HG02610 (cell line): Measurements from ENCODE around the gene IGF1R.
"Not testable (repeated sequence)": the region's sequence is repeated elsewhere in the genome, so short reads cannot be mapped to it uniquely, and the experiment has no call there.

ENCODE experiments used
- ATAC-seq: cut with Tn5 transposase; IDR thresholded peaks from one replicate; pipeline ENCODE4 v1.9.1; 2021; ENCODE audit warnings: mild to moderate bottlenecking, moderate library complexity; ENCODE audit not compliant: unreplicated experiment

The IGF1R gene

DNA sequence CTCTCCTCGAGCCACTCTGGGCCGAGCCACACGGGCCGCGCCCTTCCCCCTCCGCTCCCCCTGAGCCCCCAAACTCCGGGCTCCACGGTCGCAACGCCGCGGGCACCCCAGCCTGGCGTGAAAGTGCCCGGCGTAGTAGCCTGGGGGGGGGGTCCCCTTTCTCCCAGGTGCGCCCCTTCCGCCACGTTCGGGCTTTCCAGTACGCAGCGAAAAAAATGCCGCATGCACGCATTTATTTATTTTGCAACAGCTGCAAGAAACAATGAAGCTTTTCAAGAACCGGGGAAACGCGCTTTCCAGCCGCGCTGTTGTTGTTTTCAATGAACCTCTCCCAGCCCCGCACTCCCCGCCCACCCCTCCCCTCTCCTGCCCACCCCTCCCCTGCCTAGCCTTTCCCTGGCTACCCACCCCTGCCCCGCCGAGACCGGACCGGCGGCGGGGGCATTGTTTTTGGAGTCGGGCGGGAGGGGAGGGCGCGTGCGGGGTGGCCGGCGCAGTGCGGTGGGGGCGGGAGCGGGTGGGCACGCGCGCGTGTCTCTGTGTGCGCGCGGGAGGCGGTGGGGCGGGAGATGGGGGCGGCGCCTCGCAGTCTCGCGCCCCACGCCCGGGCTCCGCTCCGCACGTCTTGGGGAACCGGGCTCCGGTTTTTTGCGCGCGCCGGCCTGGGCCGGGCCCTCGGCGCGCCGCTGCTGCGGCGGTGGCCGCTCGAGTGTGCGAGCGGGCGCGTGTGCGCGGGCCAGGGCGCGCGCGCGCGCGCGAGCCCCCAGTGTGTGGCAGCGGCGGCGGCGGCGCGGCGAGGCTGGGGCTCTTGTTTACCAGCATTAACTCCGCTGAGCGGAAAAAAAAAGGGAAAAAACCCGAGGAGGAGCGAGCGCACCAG is at the start of gene IGF1R:
Gene IGF1R, plus strand, starts transcription at position 766 of the 880 bp plus-strand sequence. CDS start 1,043 bp downstream, outside the sequence.
- ATAC-seq, result peak; percentile 64

- peak; percentile 96 for ATAC-seq
These were observed 48.2 kb upstream of the IGF1R start for GRCh38 chr15:98599909-98600691.

DNA sequence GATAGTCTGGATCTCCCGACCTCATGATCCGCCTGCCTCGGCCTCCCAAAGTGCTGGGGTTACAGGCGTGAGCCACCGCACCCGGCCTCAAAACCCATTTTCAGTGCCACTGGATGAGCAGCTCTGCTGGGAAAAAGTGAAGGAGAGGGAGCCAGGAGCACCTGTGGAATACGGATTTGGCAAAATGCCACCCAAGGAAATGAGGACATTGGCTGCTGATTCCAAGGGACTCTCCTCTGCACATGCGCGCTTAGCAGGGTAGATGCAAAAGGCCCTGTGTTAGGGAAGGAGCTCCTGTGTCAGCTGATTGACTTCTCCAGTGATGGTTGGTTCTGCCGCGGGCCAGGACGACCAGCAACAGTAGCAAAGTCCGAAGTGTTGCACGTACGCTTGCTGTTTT is 43.4 kb upstream of the IGF1R start:
- ATAC-seq, result no peak

- no peak for ATAC-seq
These were observed 39.0 kb upstream of the IGF1R start for GRCh38 chr15:98609144-98609852.

DNA sequence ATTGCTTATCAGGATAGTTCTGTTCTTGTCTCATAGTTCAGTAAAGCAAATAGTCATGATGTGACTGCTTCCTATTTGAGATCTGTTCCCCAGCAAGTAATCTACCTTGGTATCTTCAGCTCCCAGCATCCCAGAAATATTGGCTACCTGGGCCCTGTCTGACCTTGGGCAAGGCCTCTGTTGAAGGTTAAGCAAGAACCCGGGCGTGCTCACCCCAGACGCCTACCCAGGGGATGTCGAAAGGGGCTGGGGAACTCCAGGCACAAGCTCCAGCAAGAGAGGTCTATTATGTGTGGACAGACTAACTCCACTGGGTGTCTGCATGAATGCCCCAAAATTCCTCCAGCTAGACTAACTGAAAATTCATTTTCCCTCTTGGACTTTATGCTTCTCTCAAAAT is 37.3 kb upstream of the IGF1R start:
- no peak for ATAC-seq

GRCh38 chr15:98611808-98612207 is 36.5 kb upstream of the IGF1R start:
- ATAC-seq, result no peak

- ATAC-seq, result no peak
These were observed 35.7 kb upstream of the IGF1R start for GRCh38 chr15:98612490-98613110.

GRCh38 chr15:98614681-98615080 is 33.7 kb upstream of the IGF1R start:
- ATAC-seq, result no peak

- no peak for ATAC-seq
These were observed 31.9 kb upstream of the IGF1R start for GRCh38 chr15:98616397-98616796.

DNA sequence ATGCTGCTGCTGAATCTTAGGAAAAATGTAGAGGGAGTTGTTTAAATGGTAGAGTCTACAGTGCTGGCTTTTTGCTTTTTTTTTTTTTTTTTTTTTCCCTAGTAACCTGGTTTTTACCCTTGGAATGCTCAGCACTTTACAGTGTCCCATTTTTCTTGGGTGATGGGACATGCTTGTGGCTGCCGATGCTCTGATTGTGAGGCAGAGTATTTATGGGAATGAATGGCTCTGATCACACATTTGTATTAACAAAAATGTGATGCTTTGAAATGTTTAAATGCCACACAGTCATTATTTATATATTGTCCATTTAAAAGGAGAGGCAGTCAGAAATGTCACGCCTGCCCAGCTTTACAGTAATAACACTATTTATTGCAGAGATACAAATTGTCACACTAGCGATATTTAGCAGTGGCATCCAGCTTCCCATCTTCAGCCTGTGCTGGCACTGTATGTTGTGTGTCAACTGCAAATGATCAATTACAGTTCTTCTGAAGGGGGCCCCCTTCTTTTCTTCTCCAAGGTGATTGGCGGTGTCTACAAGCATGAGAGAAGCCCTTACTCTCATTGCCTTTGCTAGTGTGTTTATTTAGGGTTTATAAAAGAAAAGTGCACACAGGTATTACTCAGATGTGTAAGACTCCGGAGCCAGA is 30.9 kb upstream of the IGF1R start:
- ATAC-seq, result no peak

GRCh38 chr15:98618576-98618975 is 29.8 kb upstream of the IGF1R start:
- ATAC-seq, result not testable (repeated sequence)

DNA sequence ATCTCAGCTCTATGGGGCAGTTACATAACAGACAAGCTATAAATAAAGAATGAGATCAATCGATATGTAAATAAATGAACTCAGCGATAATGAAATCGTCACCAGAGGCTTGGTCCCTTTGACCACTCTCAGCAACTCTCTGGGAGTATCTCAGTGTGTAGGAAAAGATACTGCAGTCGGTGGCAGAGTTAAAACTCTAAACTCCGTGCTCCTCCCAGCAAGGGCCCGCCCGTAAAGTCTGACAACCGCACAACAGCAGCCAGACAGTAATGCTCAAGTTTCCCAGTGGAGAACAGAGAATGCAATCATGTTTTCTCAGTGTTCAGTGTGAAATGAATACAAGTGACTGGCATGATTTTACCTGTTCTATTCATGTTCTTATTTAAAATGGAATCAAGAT is 28.3 kb upstream of the IGF1R start:
- no peak for ATAC-seq

DNA sequence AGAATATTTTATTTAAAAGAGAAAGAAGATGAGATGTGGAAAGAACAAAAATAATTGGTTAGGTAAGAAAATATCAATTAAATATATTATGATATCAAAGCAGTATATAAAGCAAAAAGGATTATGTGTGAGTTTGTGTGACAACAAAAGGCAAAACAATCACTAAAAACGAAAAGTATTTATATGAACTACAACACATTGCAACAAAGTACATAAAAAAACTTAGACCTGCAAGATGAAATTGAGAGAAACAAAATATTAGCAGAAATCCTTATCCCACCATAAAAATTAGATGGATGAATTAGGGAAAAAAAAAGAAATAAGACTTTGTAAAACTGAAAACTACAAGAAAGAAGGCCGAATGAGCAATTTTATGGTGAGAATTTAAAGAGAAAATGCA is 27.3 kb upstream of the IGF1R start:
- ATAC-seq, result no peak

DNA sequence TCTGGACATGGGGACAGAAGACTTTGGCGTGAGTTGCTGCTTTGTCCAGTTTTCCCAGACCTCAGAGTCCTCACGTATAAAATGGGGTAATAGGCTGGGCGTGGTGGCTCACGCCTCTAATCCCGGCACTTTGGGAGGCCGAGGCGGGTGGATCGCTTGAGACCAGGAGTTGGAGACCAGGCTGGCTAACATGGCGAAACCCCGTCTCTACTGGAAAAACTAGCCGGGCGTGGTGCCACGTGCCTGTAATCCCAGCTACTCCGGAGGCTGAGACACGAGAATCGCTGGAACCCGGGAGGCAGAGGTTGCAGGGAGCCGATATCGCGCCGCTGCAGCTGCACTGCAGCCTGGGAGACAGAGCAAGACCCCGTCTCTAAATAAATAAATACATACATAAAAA is 22.7 kb upstream of the IGF1R start:
- ATAC-seq, result no peak

DNA sequence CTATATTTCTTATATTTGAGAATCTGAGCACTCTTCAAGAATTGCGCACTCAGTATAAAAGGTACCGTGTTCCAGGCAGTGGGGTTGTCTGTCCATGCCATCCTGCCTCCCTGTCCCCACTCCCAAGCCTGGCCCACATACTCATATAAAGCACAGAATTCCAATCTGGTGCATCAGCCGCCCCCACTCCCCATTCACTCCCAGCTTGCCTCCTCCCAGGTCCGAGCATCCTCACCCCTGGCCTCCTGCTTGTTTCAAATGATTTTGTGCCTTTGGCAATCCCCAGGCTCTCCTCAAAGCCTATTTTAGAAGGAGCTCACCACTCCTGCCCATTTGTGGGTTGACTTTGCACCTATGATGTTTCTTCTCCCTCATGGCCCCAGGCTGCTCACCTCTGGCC is 22.2 kb upstream of the IGF1R start:
- no peak for ATAC-seq

DNA sequence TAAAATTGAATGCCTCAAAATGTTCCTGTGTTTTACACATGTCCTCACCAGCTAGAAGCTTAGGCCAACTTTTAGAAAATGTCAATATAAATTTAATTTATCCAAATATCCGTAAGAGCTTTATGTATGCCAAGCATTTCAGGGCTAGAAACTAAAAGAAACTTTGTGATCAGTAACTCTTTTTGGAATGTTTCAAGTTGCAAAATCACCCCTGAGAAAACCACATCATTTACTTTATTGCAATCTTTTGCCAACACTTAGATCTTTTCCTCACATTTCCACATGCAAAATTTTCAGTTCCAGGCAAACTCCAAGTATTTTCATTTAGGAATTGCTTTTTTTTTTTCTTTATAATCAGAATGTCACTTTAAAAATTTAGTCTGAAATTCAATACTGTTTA is 20.1 kb upstream of the IGF1R start:
- no peak for ATAC-seq

- no peak for ATAC-seq
These were observed 12.5 kb upstream of the IGF1R start for GRCh38 chr15:98635848-98636247.

- no peak for ATAC-seq
These were observed 5.2 kb upstream of the IGF1R start for GRCh38 chr15:98643115-98643514.

DNA sequence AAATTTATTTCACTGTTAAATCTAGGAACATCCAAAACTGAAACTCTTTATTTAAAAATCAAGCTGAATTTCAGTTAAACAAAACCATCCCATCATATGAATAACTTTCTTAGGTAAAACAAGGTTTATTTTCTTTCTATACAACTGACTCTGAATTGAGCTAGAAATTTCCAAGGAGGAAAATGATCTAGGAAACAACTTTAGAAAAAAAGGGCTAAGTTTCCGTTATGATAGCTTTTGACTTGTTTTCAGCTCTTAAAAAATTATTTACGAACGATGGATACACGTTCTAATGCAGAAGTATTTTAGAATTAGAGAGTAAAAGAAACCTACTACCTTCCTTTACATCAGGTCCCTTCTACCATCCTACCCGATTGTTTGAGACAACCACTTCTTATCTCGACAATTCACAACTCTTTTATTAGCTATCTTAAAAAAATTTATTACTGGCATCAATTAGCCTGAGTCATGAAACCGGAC is 1.8 kb upstream of the IGF1R start:
- no peak for ATAC-seq

- ATAC-seq, result peak; percentile 52
These were observed 1.1 kb upstream of the IGF1R start for GRCh38 chr15:98647026-98647773.
